ENCODE data around the gene SEMA5B.

The SEMA5B gene

DNA sequence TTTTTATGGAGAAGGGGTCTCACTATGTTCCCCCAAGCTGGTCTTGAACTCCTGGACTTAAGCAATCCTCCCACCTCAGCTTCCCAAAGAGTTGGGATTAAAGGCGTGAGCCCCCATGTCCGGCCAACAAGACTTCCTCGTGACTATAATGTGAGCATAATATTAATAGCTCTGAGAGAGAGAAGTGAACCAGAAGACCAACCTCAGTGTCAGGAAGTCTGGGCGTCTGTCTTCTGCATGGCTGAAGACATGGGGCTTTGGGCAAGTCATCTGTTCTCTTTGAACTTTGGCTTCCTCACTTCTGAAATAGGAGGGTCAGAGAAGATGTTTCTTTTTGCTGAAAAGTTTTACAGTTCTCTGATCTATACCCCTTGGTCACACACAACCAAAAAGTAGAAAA is 140.6 kb downstream of the SEMA5B start:
- Mint-ChIP-seq H3K4me1 (ENCODE audit: low read depth) (peaks cover 4% of the 10 kb centered on the region), H3K36me3 (ENCODE audit: low read depth) (no peaks in the 10 kb centered on the region), H3K27ac (no peak overlapping the region)

GRCh38 chr3:122886251-122886650 is 141.3 kb downstream of the SEMA5B start:
- Mint-ChIP-seq H3K4me3 (no peak overlapping the region), H3K9me3 (no peaks in the 10 kb centered on the region), H3K27ac (no peak overlapping the region), H3K36me3 (ENCODE audit: low read depth) (no peaks in the 10 kb centered on the region), H3K27me3 (ENCODE audit: low read depth) (no peaks in the 10 kb centered on the region), H3K4me1 (ENCODE audit: low read depth) (peaks cover 4% of the 10 kb centered on the region)
- no peak for DNase-seq (ENCODE audit: low spot score)

More for the DNA sequence above, 140.6 kb downstream of the SEMA5B start:
- Mint-ChIP-seq H3K27me3 (ENCODE audit: low read depth) (no peaks in the 10 kb centered on the region), H3K9me3 (no peaks in the 10 kb centered on the region), H3K4me3 (no peak overlapping the region)
- DNase-seq (ENCODE audit: low spot score) = no peak

DNA sequence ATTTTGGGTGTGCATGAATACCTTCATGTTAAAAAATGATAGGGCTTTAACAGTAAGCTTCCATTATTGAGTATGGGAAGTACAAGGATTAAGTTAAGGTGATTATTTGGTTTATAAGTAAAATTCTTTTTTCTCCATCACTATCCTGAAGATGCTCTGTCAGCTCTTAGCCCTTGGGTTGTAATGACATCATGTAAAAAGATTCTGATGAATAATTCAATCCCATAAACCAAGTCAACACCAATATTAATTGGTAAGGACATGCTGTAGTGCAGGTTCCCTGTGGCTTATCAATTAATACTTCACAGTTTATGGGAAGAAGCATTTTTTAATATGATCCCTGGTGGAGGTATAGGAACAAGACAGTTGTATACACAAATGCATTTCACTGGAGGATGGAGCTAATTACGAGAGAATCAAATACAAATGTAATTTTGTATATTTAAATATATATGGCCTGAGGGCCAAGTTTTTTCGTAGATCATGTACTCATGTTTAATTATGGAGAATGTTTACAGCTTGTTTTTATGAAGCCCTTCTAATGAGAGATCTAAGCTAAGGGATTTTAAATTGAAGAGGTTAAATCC is 145.1 kb downstream of the SEMA5B start:
- H3K4me1 Mint-ChIP-seq (ENCODE audit: low read depth) = no peaks in the 10 kb centered on the region
- DNase-seq (ENCODE audit: low spot score) = no peak
- H3K36me3 Mint-ChIP-seq (ENCODE audit: low read depth) = no peaks in the 10 kb centered on the region
- H3K27ac Mint-ChIP-seq = no peak overlapping the region
- no peaks in the 10 kb centered on the region for H3K9me3 Mint-ChIP-seq
- H3K27me3 Mint-ChIP-seq (ENCODE audit: low read depth) = no peaks in the 10 kb centered on the region
- no peak overlapping the region for H3K4me3 Mint-ChIP-seq

DNA sequence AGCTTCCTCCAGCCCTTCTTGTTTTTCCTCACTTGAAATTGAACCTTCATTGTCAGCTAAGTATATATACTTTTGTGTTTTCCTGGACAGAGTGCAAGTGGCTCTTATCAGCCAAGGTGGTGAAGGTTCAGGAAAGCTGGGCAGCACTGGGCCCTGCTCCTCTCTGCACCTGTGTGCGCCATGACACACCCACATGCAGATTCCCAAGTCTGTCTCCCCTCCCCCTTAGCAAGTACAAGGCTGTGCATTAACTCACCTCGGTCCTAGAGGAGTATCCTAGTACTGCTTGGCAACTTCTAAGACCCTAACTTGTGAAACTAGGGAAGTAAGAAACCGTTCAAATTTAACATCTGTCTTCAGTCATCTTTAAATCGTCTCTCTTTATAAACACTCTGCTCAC is 146.9 kb downstream of the SEMA5B start:
- Mint-ChIP-seq H3K9me3 (no peaks in the 10 kb centered on the region), H3K27ac (no peak overlapping the region), H3K4me3 (no peak overlapping the region), H3K4me1 (ENCODE audit: low read depth) (peaks cover 7% of the 10 kb centered on the region), H3K36me3 (ENCODE audit: low read depth) (peaks cover under 1% of the 10 kb centered on the region), H3K27me3 (ENCODE audit: low read depth) (no peaks in the 10 kb centered on the region)
- DNase-seq (ENCODE audit: low spot score) = no peak

- H3K27me3 Mint-ChIP-seq (ENCODE audit: low read depth) = no peaks in the 10 kb centered on the region
- H3K36me3 Mint-ChIP-seq (ENCODE audit: low read depth) = peaks cover 2% of the 10 kb centered on the region
- DNase-seq (ENCODE audit: low spot score) = no peak
- peaks cover 10% of the 10 kb centered on the region for H3K4me1 Mint-ChIP-seq (ENCODE audit: low read depth)
- H3K4me3 Mint-ChIP-seq = no peak overlapping the region
- H3K9me3 Mint-ChIP-seq = peaks cover 2% of the 10 kb centered on the region
- no peak overlapping the region for H3K27ac Mint-ChIP-seq
Observed at GRCh38 chr3:122880173-122880572, 147.4 kb downstream of the SEMA5B start.

GRCh38 chr3:122875547-122876127 is 151.9 kb downstream of the SEMA5B start:
- Mint-ChIP-seq H3K9me3 (peaks cover 6% of the 10 kb centered on the region), H3K36me3 (ENCODE audit: low read depth) (peaks cover 5% of the 10 kb centered on the region), H3K27me3 (ENCODE audit: low read depth) (no peaks in the 10 kb centered on the region), H3K4me3 (no peak overlapping the region), H3K27ac (no peak overlapping the region), H3K4me1 (ENCODE audit: low read depth) (peaks cover 18% of the 10 kb centered on the region)
- DNase-seq (ENCODE audit: low spot score) = no peak

DNA sequence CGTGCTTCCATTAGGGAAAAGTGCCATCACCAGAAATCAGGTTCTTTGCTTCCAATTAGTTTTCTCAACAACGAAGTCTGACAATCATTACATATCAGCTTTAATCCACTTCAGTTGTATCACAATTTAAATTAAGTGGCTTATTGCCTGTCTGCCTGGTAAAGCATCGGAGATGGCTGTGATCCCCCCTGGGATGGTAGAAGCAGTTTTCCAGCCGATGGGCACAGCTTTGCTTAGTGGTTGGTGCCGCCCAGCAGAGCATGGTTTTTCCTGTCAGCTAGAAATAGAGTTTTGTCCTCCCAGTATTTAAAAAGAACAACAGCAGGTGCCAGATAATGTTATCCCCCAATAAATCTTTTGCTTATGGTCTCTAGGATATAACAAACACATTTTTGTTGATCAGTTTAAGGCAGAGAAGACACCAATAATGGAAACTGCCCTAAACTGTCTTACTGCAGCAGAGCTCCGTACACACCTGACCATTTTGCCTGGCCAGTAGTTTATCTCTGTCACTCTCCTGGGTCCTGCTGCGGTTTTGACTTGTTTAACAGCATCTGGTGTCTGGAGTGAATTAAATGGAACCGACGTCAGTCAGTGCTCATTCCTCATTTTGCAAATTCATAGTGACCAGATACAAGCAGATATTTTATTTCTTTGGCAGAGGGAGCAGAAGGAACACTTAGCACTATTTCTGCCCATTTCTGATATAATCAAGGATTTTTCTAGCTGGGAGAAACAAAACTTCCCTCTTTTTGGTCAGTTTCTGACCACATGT is 153.6 kb downstream of the SEMA5B start:
- Mint-ChIP-seq H3K9me3 (peaks cover 6% of the 10 kb centered on the region), H3K27me3 (ENCODE audit: low read depth) (no peaks in the 10 kb centered on the region), H3K36me3 (ENCODE audit: low read depth) (peaks cover 5% of the 10 kb centered on the region), H3K4me1 (ENCODE audit: low read depth) (peaks cover 18% of the 10 kb centered on the region), H3K4me3 (no peak overlapping the region), H3K27ac (no peak overlapping the region)
- DNase-seq (ENCODE audit: low spot score) = no peak

DNA sequence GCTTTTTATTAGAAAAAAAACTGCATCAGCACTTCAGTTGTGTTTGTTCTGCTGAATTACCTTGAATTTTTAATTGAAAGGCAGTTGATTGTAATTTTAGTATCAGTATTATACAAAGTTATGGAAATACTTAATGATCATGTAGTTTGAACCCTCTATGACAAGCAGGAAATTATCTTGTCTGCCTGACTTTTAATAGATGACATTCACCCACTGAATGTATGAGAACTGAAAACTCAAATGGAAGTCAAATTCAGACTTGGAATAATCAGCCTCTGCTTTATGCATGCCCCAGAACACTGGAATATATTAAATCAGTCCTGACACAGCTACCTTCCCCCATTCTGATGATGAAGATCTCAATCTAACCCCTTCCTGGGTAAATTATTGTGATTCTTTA is 159.2 kb downstream of the SEMA5B start:
- no peaks in the 10 kb centered on the region for H3K27me3 Mint-ChIP-seq (ENCODE audit: low read depth)
- H3K36me3 Mint-ChIP-seq (ENCODE audit: low read depth) = no peaks in the 10 kb centered on the region
- H3K4me1 Mint-ChIP-seq (ENCODE audit: low read depth) = peaks cover 5% of the 10 kb centered on the region
- no peak overlapping the region for H3K27ac Mint-ChIP-seq
- DNase-seq (ENCODE audit: low spot score) = no peak
- no peaks in the 10 kb centered on the region for H3K9me3 Mint-ChIP-seq
- H3K4me3 Mint-ChIP-seq = no peak overlapping the region

DNA sequence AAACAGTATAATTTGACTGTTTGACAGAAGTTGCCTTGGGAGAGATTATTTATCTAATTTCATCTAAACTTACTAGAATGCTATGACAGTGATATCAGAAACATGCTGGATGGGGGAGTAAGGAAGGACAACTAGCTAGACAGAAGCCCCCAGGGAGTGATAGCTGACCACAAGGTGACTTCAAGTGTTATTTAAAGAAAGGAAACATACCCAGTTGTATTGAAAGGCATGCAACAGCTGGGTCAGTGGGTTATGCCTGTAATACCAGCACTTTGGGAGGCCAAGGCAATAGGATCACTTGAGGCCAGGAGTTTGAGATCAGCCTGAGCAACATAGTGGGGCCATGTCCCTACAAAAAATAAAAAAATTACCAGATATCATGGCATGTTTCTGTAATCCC is 163.1 kb downstream of the SEMA5B start:
- H3K9me3 Mint-ChIP-seq = no peaks in the 10 kb centered on the region
- no peak overlapping the region for H3K4me3 Mint-ChIP-seq
- peaks cover 3% of the 10 kb centered on the region for H3K36me3 Mint-ChIP-seq (ENCODE audit: low read depth)
- H3K27me3 Mint-ChIP-seq (ENCODE audit: low read depth) = no peaks in the 10 kb centered on the region
- H3K4me1 Mint-ChIP-seq (ENCODE audit: low read depth) = no peaks in the 10 kb centered on the region
- no peak for DNase-seq (ENCODE audit: low spot score)
- no peak overlapping the region for H3K27ac Mint-ChIP-seq

GRCh38 chr3:122862381-122862780 is 165.2 kb downstream of the SEMA5B start:
- H3K9me3 Mint-ChIP-seq = no peaks in the 10 kb centered on the region
- peaks cover 3% of the 10 kb centered on the region for H3K36me3 Mint-ChIP-seq (ENCODE audit: low read depth)
- no peaks in the 10 kb centered on the region for H3K4me1 Mint-ChIP-seq (ENCODE audit: low read depth)
- no peak for DNase-seq (ENCODE audit: low spot score)
- H3K27ac Mint-ChIP-seq = no peak overlapping the region
- no peak overlapping the region for H3K4me3 Mint-ChIP-seq
- H3K27me3 Mint-ChIP-seq (ENCODE audit: low read depth) = no peaks in the 10 kb centered on the region
